ENCODE data around the gene LTK.

LTK gene

DNA sequence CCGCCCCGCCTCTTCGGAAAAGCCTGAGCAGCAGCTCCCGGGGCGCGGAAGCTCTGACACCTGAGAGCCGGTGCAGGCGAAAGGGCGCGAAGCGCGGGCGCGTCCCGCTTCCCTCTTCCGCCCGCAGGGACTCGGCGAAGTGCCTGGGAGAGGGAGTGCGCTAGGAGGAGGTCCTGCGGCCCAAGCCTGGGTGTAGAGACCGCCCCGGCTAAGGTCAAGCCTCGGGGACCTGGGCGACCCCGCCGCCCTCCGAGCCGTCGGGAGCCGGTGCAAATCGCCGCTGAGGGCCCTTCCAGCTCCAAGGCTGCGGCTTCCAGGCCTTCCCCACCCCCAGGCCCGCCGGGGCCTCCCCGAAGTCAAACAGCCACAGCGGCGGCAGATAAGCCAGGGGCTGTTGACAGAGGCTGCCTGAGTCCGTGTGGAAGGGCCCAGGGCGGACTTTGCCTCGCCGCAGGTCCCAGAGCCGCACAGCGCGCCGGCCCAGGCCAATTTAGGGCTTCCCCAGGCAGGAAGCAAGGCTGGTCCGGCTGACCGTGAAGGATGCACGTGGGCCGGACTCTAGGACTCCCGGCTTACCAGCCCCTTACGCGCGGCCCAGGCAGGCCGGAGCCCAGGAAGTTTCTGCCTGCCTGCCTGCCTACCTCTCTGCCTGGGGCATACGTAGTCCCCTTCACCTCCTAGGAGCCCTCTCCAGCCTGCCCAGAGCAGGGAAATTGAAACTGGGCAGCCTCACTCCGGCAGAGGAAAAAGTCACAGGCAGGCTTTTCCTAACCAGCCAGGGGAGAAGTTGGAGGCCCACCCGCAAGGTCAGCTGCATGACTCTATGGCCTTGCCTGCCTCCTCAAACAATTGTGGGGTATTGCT is 17.7 kb downstream of the LTK start:
- no peak for FAIRE-seq

DNA sequence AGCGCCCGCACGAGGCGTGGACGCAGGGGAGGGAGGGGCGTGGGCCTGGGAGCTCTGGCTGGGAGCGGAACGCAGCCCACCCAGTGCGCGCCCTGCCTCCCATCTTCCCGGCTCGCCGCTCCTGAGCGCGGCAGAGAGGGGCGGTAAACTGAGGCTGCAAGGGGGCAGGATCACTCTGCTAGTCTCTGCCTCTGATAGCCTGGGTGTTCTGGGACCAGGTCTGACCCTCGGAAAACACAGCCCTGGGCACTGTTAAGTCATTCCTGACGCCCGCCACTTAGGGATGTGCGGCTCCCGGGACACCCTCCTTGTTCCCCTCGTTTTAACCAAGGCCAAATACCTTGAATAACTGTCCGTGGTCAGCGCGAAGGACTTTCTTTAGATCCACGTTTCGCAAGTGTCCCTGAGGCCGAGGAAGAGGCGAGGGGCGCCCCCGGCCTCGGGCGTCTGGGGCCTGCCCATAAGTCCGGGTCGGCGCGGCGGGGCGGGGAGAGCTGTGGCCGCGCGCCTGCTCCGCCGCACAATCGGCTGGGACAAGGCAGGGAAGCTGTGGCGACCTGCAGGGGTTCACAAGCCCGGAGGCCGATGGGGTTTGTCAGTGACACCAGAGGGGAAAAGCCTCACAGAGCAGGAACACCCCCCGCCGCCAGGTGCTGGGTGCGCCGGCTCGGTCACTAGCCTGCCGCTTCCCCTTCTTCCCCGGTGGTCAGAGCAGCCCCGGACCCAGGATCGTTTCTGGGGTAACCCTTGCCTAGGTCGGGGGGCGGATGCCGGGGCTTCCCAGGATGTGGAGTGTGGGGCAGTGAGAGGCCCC is 18.5 kb downstream of the LTK start:
- FAIRE-seq = no peak

DNA sequence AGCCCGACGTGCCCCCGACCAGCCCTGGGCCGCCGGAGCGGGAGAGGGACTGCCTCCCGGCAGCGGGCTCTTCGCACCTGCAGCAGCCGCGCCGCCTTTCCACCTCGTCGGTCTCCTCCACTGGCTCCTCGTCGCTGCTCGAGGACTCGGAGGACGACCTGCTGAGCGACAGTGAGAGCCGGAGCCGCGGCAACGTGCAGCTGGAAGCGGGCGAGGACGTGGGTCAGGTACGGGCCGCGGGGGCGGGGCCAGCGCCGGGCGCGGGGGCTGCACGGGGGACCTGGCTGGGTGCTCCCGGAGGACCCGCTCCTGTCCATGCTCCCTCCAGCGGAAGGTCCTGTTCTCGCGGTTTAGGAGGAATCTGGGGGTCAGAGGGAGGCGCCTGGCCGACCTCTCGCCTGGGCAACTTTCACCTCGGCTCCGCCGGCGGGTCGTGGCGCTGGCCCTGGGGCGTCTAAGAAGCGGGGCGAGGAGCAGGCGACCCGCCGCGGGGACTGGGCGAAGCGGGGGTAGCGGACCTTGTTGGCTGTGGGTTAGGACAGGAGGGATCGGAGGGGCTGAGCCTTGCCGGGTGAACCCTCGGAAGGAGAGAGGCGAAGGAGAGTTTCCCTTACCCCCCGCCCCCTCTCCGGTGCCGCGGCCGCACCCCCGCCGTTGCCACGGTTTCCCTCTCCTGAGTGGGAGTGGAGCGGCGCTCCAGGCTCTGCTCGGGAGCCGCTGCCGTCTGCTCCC is 19.3 kb downstream of the LTK start:
- no peak for FAIRE-seq

GRCh38 chr15:41493902-41494189 is 19.8 kb downstream of the LTK start:
- FAIRE-seq = no peak

DNA sequence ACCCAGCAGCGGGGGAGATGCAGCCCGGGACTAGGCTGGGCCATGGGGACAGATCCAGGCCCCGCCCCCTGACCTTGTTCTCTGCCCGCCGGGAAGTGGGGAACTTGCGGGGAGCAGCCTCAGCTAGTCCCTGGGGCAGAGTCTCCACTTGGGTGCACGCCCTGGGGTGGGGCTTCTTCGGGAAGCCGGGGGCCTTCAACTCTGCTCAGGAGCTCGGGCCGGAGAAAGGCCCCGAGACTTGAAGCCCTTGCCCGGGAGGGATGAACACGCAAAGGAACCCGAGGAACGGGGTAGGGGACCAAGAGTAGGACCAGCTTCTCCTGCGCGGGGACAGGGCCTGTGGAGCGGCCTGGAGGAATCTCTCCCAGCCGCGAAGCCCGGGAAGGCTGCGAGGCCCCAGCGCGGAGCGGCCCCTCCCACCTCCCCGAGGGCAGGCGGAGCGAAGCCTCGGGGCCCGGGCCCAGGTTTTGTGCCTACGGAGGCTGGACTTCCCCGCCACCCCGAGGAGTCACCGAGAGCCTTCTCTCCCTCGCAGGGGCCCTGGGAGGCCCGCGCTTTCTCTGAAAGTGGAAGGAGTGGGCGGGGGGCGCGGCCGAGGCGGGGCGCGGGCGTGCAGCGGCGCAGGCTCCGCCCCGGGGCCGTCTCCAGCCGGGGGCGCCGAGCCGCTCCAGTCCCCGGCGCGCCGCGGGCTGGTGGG is 20.3 kb downstream of the LTK start, which contains the start of gene ITPKA:
Gene ITPKA (plus strand): TSS at position 670 of the 697 bp plus-strand sequence. CDS start 54 bp downstream, outside the sequence.
- FAIRE-seq = no peak

- no peak for FAIRE-seq
Measured at GRCh38 chr15:41492597-41493204, 20.9 kb downstream of the LTK start.

GRCh38 chr15:41491889-41492288 is 21.7 kb downstream of the LTK start:
- FAIRE-seq = no peak

DNA sequence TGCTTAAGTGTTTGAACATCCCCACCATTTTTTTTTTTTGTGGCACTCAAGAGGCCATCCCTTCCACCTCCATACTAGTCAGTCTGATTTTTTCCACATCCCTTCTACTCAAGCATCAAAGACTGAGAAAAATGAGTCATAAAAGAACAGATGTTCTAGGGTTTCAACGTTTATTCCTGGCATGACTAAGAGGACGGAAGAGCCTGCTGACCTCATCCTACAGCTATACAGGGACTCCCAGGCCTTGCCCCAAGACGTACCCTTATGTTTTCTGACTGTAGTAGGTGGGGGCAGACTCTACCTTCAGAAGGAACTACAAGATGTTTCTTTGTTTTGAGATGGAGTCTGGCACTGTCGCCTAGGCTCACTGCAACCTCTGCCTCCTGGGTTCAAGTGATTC is 23.3 kb downstream of the LTK start:
- FAIRE-seq = no peak

DNA sequence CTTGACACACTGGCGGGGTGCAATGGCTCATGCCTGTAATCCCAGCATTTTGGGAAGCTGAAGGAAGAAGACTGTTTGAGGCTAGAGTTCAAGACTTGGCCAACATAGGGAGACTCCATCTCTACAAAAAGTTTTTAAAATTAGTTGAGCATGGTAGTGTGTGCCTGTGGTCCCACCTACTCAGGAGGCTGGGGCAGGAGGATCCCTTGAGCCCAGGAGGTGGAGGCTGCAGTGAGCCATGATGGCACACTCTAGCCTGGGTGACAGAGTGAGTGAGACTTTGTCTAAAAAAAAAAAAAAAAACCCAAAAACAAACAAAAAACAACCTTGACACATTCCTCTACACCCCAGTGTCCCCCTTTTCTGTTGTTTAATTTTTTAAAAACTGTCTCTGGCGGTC is 24.0 kb downstream of the LTK start:
- FAIRE-seq = no peak

DNA sequence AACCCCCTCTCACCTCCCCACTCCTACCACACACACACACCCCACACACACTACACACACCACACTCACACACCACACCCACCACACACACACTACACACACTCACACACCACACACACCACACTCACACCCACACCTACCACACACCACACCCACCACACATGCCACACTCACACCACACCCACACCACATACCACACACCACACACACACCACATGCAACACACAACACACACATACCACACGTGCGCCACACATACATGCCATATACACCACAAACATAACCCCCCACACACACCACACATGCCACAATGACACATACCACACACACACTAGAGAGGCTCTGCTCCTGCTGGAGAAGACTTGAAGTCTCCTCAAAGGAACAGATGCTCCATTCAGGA is 25.8 kb downstream of the LTK start:
- no peak for FAIRE-seq

DNA sequence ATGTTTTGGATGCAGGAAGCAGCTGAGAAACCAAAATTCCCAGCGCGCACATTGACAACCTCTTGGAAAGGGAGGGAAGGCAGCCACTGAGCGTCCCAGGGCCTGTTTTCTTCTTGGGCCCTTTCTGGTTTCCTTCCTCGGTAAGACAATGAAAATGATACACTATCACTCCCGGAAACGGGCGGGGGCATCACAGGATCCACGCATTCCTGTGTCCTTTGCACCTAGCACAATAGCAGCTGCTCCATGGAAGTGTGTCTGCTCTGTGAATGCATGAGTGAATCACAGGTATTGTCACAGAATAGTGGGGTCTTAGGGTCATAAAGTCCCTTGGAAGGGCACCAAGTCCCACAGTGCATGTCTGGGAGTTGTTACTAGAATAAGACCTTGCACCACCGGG is 26.2 kb downstream of the LTK start:
- no peak for FAIRE-seq

- FAIRE-seq = no peak
Measured at GRCh38 chr15:41486286-41486685, 27.3 kb downstream of the LTK start.

GRCh38 chr15:41484937-41485625 is 28.5 kb downstream of the LTK start:
- FAIRE-seq = no peak

- no peak for FAIRE-seq
Measured at GRCh38 chr15:41483519-41483918, 30.1 kb downstream of the LTK start.

DNA sequence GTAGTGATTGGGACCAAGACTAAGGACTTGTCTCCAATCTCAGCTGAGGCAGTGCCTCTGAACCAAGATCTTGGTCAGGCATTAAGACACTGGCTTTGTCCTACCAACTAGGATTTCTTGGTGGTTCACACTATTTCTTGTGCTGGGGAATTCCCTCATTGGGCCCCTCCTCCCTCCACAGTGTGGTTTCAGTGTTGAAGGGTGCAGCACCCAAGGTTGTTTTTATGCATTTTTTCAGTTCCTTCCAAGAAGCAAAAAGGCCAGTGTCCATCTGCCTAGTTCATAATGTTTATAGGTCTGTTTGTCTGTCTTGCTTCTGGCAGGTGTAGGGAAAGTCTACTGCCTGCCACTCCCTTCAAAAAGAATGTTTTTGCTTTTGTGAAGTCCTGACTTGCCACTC is 30.5 kb downstream of the LTK start:
- no peak for FAIRE-seq

DNA sequence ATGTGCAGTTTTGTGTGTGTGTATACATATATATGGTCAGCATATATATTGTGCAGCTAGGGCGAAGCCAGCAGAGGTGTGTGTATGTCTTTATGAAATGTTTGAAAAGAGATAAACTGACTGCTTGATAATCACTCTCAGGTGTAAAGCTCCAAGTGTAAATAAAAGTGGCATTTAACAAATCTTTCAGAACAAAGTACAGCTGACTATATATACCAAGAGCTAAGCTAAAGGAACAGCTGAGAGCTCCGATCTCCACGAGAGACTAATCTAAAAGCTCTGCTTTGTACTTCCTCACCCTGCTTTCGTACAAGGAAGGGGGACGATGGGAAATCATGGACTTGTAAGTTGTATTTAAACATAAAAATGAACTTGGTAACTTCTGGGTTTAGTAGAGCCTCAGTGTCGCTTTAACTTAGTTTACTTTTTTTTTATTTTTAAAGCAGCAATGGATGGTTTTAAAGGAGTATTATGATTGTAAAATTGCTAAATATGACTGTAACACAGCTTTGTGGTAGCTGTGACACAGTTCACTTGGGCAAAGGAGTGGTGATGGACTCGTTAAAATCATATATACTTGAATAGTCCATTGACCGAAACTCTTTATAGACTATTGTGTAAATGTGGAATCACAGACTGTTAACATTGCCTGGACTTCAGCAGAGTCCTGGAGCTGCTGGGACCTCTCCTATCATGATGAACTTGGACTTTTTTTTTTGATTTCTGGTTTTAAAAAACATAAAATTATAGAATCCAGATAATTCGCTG is 31.3 kb downstream of the LTK start:
- FAIRE-seq = no peak

- no peak for FAIRE-seq
Measured at GRCh38 chr15:41480396-41481140, 33.1 kb downstream of the LTK start.

- FAIRE-seq = no peak
Measured at GRCh38 chr15:41476416-41477048, 37.1 kb downstream of the LTK start.

DNA sequence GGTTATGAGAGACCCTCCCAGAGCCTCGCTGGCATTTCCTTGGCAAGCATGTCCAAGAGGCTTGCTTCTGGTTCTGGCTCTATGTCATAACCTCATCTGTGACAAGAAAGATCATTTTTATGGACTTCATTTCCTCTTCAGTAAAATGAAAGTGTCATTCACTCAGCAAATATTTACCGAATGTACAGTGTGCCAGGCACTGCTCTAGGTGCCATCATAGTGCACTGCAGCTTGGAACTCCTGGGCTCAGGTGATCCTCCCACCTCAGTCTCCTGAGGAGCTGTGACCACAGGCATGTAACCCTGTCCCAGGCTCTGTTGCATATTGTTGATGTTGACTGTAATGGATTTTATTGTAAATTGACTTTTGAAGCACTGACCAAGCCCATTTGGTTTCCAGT is 38.7 kb downstream of the LTK start:
- FAIRE-seq = no peak

GRCh38 chr15:41474436-41474835 is 39.2 kb downstream of the LTK start:
- no peak for FAIRE-seq

Data from islet of Langerhans (tissue), 1 donor.